WERI-Rb-1 (cell line): ENCODE results near the gene TMEFF1.

Experiments
- DNase-seq: peaks from one replicate; pipeline ENCODE4 v3.0.0-alpha.2; 2020
- H3K27ac ChIP-seq: fragments of 250-450 bp; sonication (Bioruptor Pico); 2 replicates; pipeline ENCODE4 v1.5.1; 2020; ENCODE audit warnings: mild to moderate bottlenecking, moderate library complexity
- H3K27me3 ChIP-seq: fragments of 250-450 bp; sonication (Bioruptor Pico); 2 replicates; pipeline ENCODE4 v1.5.1; 2021; ENCODE audit warnings: mild to moderate bottlenecking, low read depth, moderate library complexity; ENCODE audit not compliant: insufficient read depth, severe bottlenecking
- H3K36me3 ChIP-seq: fragments of 250-450 bp; sonication (Bioruptor Pico); 2 replicates; pipeline ENCODE4 v1.5.1; 2020; ENCODE audit warnings: mild to moderate bottlenecking, moderate library complexity
- H3K4me3 ChIP-seq: 2 replicates; pipeline ENCODE4 v1.5.1; 2011; ENCODE audit warnings: low read depth, mild to moderate bottlenecking, control low read depth, low read length
- H3K9me3 ChIP-seq: fragments of 250-450 bp; sonication (Bioruptor Pico); 2 replicates; pipeline ENCODE4 v1.5.1; 2021; ENCODE audit warnings: mild to moderate bottlenecking, moderate library complexity; ENCODE audit not compliant: severe bottlenecking
- CTCF ChIP-seq: IDR thresholded peaks from 2 replicates; pipeline ENCODE4 v1.5.1; 2011; ENCODE audit warnings: low read depth, mild to moderate bottlenecking, control low read depth, inconsistent platforms, low read length

Gene TMEFF1

GRCh38 chr9:100428871-100429654 lies 43.9 kb upstream of the TMEFF1 start:
- no peak for DNase-seq
- no peak for TF ChIP-seq CTCF
- Histone ChIP-seq H3K36me3 (peaks cover 8% of the 10 kb centered on the region; the same call in 1 of the 2 replicates), H3K4me3 (no peak overlapping the region), H3K27ac (no peak overlapping the region), H3K27me3 (no peaks in the 10 kb centered on the region), H3K9me3 (no peaks in the 10 kb centered on the region)

GRCh38 chr9:100430286-100430940 lies 42.5 kb upstream of the TMEFF1 start:
- Histone ChIP-seq H3K27me3 (no peaks in the 10 kb centered on the region), H3K4me3 (no peak overlapping the region), H3K27ac (no peak overlapping the region), H3K36me3 (peaks cover 20% of the 10 kb centered on the region), H3K9me3 (no peaks in the 10 kb centered on the region)
- DNase-seq = no peak
- no peak for TF ChIP-seq CTCF

GRCh38 chr9:100431886-100432285 lies 41.1 kb upstream of the TMEFF1 start:
- peaks cover 24% of the 10 kb centered on the region for H3K36me3 ChIP-seq
- TF ChIP-seq CTCF = no peak
- no peak overlapping the region for H3K4me3 ChIP-seq
- H3K9me3 ChIP-seq = no peaks in the 10 kb centered on the region
- no peak for DNase-seq
- no peak overlapping the region for H3K27ac ChIP-seq
- no peaks in the 10 kb centered on the region for H3K27me3 ChIP-seq

GRCh38 chr9:100432736-100433135 lies 40.2 kb upstream of the TMEFF1 start:
- Histone ChIP-seq H3K4me3 (no peak overlapping the region), H3K27ac (no peak overlapping the region), H3K9me3 (no peaks in the 10 kb centered on the region), H3K36me3 (peaks cover 24% of the 10 kb centered on the region), H3K27me3 (no peaks in the 10 kb centered on the region)
- no peak for DNase-seq
- TF ChIP-seq CTCF = no peak

GRCh38 chr9:100436571-100436970 lies 36.4 kb upstream of the TMEFF1 start:
- Histone ChIP-seq H3K4me3 (no peak overlapping the region), H3K27ac (no peak overlapping the region), H3K9me3 (no peaks in the 10 kb centered on the region), H3K27me3 (no peaks in the 10 kb centered on the region), H3K36me3 (peaks cover 24% of the 10 kb centered on the region)
- TF ChIP-seq CTCF = no peak
- no peak for DNase-seq
